Aorta (tissue), 5 donors: ENCODE measurements around the gene UBQLN2. TPM values are rescaled to one million over a fixed set of nuclear protein-coding genes. Genes with fewer than 3 reads are reported as not detected.
"Not testable (repeated sequence)": the region's sequence is repeated elsewhere in the genome, so short reads cannot be mapped to it uniquely, and the experiment has no call there.

ENCODE experiments used
- ATAC-seq: fragments of 200-7000 bp; cut with Tn5 transposase; one replicate; pipeline ENCODE4 v1.9.1; 2022; ENCODE audit warnings: moderate library complexity; ENCODE audit not compliant: low FRiP score
- DNase-seq, 2 donors: peaks; one replicate each; pipeline ENCODE4 v3.0.0-alpha.2; 2020
- H3K27ac ChIP-seq, 2 donors: one replicate each; pipeline ENCODE4 v1.5.1; 2013; ENCODE audit warnings: low read length in 2 of 2, mild to moderate bottlenecking in 2 of 2, moderate library complexity in 2 of 2, control low read depth in 1 of 2, inconsistent platforms in 1 of 2, low read depth in 1 of 2
- H3K27me3 ChIP-seq, 2 donors: one replicate each; pipeline ENCODE4 v1.6.1; 2013; ENCODE audit warnings: control low read depth in 1 of 2, low read length in 1 of 2, mild to moderate bottlenecking in 1 of 2, moderate library complexity in 1 of 2; ENCODE audit not compliant: insufficient read depth in 2 of 2, control insufficient read depth in 1 of 2
- H3K36me3 ChIP-seq, 2 donors: one replicate each; pipeline ENCODE4 v1.6.1; 2013; ENCODE audit warnings: control low read depth in 1 of 2, low read length in 1 of 2, mild to moderate bottlenecking in 1 of 2; ENCODE audit not compliant: insufficient read depth in 2 of 2, control insufficient read depth in 1 of 2
- H3K4me1 ChIP-seq, 2 donors: one replicate each; pipeline ENCODE4 v1.6.1; 2013; ENCODE audit warnings: low read length in 2 of 2, control low read depth in 1 of 2, mild to moderate bottlenecking in 1 of 2, moderate library complexity in 1 of 2; ENCODE audit not compliant: insufficient read depth in 2 of 2, control insufficient read depth in 1 of 2
- H3K4me3 ChIP-seq, 2 donors: one replicate each; pipeline ENCODE4 v1.5.1; 2013; ENCODE audit warnings: low read length in 2 of 2, control low read depth in 1 of 2, mild to moderate bottlenecking in 1 of 2
- H3K9me3 ChIP-seq: one replicate; pipeline ENCODE4 v1.6.1; 2013; ENCODE audit warnings: mild to moderate bottlenecking, low read length; ENCODE audit not compliant: control insufficient read depth
- WGBS, 2 donors: extraction: QIAGEN DNeasy Blood & Tissue Kit; methylation state at CpG; one replicate each; pipeline ENCODE4 v1.1.7; 2013; 5-methylcytosine and 5-hydroxymethylcytosine counted together
- intact Hi-C, 2 donors: fragments of 100-400 bp; cut with DNase I; formaldehyde crosslinking; loops; one replicate each; pipeline versions ENCODE4 v1.14.2 to v1.15.0; 2022
- polyA plus RNA-seq, 2 donors: library from polyadenylated mRNA; stranded (reverse); fragments of 200-250 nt; gene quantifications; one replicate each; pipeline ENCODE4 v1.2.3, GENCODE V29; 2013
- total RNA-seq, 2 donors: library from RNA; stranded (reverse); fragmentation: NEBNext Ultra II Directional; extraction: Animal tissue kit (Norgen Biotek cat#: 25700); gene quantifications; one replicate each; pipeline ENCODE4 v1.2.1, GENCODE V29; 2021
- donor health status: healthy with polysubstance abuse.
- donor health status: Bipolar disorder and iron deficiency.
- donor health status: DM: no; HTN: no; CAD: no.
- donor health status: DM: no; HTN: no; CAD: no.
- donor health status: DM: yes; HTN: yes; CAD: no.

The UBQLN2 gene
- total and polyA plus RNA-seq, 4 donors, result 10.9 to 31.7 (median 22.3) TPM

DNA sequence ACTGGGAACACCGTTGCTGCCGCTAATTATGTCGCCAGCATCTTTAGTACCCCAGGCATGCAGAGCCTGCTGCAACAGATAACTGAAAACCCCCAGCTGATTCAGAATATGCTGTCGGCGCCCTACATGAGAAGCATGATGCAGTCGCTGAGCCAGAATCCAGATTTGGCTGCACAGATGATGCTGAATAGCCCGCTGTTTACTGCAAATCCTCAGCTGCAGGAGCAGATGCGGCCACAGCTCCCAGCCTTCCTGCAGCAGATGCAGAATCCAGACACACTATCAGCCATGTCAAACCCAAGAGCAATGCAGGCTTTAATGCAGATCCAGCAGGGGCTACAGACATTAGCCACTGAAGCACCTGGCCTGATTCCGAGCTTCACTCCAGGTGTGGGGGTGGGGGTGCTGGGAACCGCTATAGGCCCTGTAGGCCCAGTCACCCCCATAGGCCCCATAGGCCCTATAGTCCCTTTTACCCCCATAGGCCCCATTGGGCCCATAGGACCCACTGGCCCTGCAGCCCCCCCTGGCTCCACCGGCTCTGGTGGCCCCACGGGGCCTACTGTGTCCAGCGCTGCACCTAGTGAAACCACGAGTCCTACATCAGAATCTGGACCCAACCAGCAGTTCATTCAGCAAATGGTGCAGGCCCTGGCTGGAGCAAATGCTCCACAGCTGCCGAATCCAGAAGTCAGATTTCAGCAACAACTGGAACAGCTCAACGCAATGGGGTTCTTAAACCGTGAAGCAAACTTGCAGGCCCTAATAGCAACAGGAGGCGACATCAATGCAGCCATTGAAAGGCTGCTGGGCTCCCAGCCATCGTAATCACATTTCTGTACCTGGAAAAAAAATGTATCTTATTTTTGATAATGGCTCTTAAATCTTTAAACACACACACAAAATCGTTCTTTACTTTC, 1.8 kb downstream of the UBQLN2 start:
- WGBS, 2 donors, result 1 to 37% methylated on average over 20 of the region's 20 CpGs
- H3K27me3 ChIP-seq, result no peaks in the 10 kb centered on the region
- DNase-seq (no peak), ATAC-seq (no peak)
- no peaks in the 10 kb centered on the region for H3K4me1 ChIP-seq
- peak overlapping the region; percentile 63 to 67 for H3K4me3 ChIP-seq
- H3K36me3 ChIP-seq, result no peaks in the 10 kb centered on the region
- intact Hi-C loops, result loop anchor here in 1 of 2 donors (10.0 kb wide), 1 partner anchor 430 kb away; the partner anchor contains the start of gene SPIN3
- H3K27ac ChIP-seq, result no peak overlapping the region
- no peaks in the 10 kb centered on the region for H3K9me3 ChIP-seq

DNA sequence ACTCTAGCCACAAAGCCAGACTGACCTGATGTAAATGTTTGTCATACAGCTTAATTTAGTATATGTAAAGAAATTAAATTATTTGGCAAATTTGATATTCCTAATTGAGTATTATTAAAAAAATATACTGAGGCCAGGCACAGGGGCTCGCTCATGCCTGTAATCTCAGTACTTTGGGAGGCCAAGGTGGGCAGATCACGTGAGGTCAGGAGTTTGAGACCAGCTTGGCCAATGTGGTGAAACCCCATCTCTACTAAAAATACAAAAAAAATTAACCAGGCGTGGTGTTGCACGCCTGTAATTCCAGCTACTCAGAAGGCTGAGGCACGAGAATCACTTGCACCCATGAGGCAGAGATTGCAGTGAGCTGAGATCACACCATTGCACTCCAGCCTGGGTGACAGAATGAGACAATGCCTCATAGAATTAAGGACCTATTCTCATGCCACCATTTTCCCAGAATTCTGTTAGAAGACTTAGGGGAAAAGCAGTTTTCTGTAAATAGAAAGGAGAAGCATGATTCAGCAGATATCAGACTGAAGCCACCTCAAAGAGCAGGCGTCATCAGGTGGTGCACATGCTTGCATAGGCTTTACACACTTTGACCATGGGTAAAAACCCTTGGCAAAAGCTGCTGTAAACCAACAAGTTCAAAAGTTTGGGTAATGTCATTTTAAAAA, 6.1 kb downstream of the UBQLN2 start:
- Histone ChIP-seq H3K4me1 (no peaks in the 10 kb centered on the region), H3K9me3 (no peaks in the 10 kb centered on the region), H3K4me3 (no peak overlapping the region), H3K36me3 (no peaks in the 10 kb centered on the region), H3K27ac (no peak overlapping the region), H3K27me3 (no peaks in the 10 kb centered on the region)
- DNase-seq, result no peak
- no peak for ATAC-seq
- intact Hi-C loops, result loop anchor here in 1 of 2 donors (10.0 kb wide), 1 partner anchor 425 kb away; the partner anchor contains the start of gene SPIN3
- WGBS, 2 donors, result 58 to 71% methylated on average over 6 of the region's 6 CpGs

DNA sequence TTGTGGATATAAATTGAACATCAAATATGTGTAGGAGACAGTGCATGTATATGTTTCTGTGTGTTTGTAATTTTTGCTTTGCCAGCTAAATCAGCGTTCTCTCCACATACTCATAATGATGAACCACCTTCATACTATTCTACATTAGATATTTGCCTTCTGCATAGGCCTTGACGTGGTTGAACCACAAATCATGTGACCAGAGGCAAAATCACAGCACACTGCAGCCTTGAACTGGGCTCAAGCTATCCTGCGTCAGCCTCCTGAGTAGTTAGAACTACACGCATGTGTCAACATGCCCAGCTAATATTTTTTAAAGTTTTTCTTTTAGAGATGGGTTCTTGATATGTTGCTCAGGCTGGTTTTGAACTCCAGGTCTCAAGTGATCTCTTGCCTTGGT, 9.5 kb downstream of the UBQLN2 start:
- DNase-seq, result no peak
- no peak overlapping the region for H3K27ac ChIP-seq
- H3K36me3 ChIP-seq, result no peaks in the 10 kb centered on the region
- H3K9me3 ChIP-seq, result no peaks in the 10 kb centered on the region
- intact Hi-C loops, result no loop called here
- no peaks in the 10 kb centered on the region for H3K27me3 ChIP-seq
- ATAC-seq, result no peak
- no peak overlapping the region for H3K4me3 ChIP-seq
- no peaks in the 10 kb centered on the region for H3K4me1 ChIP-seq
- WGBS, 2 donors, result 64 to 83% methylated on average over 4 of the region's 4 CpGs

DNA sequence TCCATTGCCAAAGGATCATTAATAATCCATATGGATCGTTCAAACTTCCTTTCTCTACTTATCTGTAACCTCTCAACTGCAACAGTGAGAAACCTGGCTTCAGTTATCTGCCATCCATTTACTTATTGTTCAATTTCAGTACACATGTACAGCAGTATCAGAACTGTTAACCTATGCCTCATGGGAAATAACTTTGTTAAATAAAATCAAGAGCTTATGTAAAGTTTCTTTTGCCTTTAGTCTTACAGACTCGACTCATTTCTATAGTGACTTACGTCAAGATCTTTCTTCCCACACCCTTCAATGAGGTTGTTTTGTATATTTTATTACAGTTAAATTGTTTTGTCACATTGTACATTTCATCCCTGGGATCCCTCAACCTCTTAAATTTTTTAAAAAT, 11.4 kb downstream of the UBQLN2 start:
- DNase-seq (no peak), ATAC-seq (no peak)
- H3K4me1 ChIP-seq, result no peaks in the 10 kb centered on the region
- intact Hi-C loops, result no loop called here
- H3K4me3 ChIP-seq, result no peak overlapping the region
- H3K9me3 ChIP-seq, result no peaks in the 10 kb centered on the region
- H3K27me3 ChIP-seq, result no peaks in the 10 kb centered on the region
- whole genome bisulfite sequencing, 2 donors, result 75 to 93% methylated on average over 3 of the region's 3 CpGs
- H3K27ac ChIP-seq, result no peak overlapping the region
- no peaks in the 10 kb centered on the region for H3K36me3 ChIP-seq

- intact Hi-C loops, result no loop called here
- no peak for ATAC-seq
- H3K27ac ChIP-seq, result no peak overlapping the region
- 68 to 88% methylated on average over 2 of the region's 2 CpGs for WGBS, 2 donors
- H3K4me3 ChIP-seq, result no peak overlapping the region
- no peaks in the 10 kb centered on the region for H3K27me3 ChIP-seq
- H3K36me3 ChIP-seq, result no peaks in the 10 kb centered on the region
- no peaks in the 10 kb centered on the region for H3K4me1 ChIP-seq
- no peaks in the 10 kb centered on the region for H3K9me3 ChIP-seq
- DNase-seq, result no peak
Observed at GRCh38 chrX:56576721-56577120, 13.3 kb downstream of the UBQLN2 start.

DNA sequence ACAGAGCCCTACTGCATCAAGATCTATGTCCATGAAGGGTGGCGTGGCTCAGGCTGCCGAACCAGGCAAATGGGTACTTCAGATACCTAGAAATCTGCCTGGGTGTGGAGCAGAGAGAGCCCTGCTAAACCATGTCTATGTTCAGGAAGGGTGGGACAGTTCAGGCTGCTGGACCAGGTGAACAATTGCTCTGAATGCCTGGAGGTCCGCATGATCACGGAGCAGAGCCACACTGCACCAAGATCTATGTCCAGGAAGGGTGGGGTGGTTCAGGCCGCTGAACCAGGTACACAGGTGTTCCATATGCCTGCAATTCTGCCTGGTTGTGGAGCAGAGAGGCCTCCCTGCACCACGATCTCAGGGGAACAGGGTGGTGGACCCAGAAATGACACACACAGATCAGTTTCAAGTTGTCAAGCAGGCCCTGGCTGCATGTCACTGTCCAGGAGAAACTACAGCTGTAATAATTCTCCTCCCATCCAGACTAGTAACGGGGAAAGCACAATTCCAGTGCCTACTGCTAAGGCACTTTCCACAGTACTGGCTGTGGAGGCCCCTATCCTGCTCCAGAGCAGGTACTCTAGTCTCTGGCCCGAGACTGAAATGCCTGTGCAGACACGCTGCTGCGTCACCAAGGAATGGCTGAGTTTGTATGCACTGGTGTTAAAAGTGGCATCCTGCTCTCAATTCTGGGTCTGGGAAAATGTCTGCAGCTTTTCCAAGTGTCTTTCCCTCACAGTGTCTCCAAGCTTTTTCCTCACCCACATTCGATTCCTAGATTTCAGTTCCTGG, 25.2 kb downstream of the UBQLN2 start:
- Histone ChIP-seq H3K4me1 (no peaks in the 10 kb centered on the region), H3K27ac (no peak overlapping the region), H3K4me3 (no peak overlapping the region), H3K27me3 (no peaks in the 10 kb centered on the region), H3K36me3 (no peaks in the 10 kb centered on the region), H3K9me3 (no peaks in the 10 kb centered on the region)
- 78 to 79% methylated on average over 11 of the region's 11 CpGs for WGBS, 2 donors
- DNase-seq (no peak), ATAC-seq (no peak)
- intact Hi-C loops, result no loop called here

DNA sequence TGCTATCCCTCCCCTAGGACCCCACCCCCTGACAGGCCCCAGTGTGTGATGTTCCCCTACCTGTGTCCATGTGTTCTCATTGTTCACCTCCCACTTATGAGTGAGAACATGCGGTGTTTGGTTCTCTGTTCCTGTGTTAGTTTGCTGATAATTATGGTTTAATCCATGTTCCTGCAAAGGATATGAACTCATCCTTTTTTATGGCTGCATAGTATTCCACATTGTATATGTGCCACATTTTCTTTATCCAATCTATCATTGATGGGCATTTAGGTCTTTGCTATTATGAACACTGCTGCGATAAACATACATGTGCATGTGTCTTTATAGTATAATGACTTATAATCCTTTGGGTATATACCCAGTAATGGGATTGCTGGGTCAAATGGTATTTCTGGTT, 28.4 kb downstream of the UBQLN2 start:
- H3K4me3 ChIP-seq, ATAC-seq, H3K9me3 ChIP-seq, H3K36me3 ChIP-seq, H3K4me1 ChIP-seq, intact Hi-C loops, H3K27ac ChIP-seq, H3K27me3 ChIP-seq, DNase-seq: not testable (repeated sequence)
- WGBS, 2 donors, result 88 to 99% methylated on average over 2 of the region's 2 CpGs

- ATAC-seq (no peak), DNase-seq (no peak)
- intact Hi-C loops, result no loop called here
- H3K4me3 ChIP-seq, result no peak overlapping the region
- no peaks in the 10 kb centered on the region for H3K9me3 ChIP-seq
- H3K4me1 ChIP-seq, result no peaks in the 10 kb centered on the region
- H3K36me3 ChIP-seq, result no peaks in the 10 kb centered on the region
- 89 to 94% methylated on average over 2 of the region's 2 CpGs for WGBS, 2 donors
- no peak overlapping the region for H3K27ac ChIP-seq
- H3K27me3 ChIP-seq, result no peaks in the 10 kb centered on the region
Observed at GRCh38 chrX:56600141-56600540, 36.7 kb downstream of the UBQLN2 start.
